ENCODE results near the gene SPOCK1. TPM values are rescaled to one million over a fixed set of nuclear protein-coding genes. Genes with fewer than 3 reads are reported as not detected.

Gene SPOCK1
- total RNA-seq, 4 donors from 2014 or later, result 1.1 to 6.4 (median 4.2) TPM; not detected in 1

GRCh38 chr5:137402436-137403187, 96.5 kb downstream of the SPOCK1 start:
- no peak overlapping the region for H3K27ac ChIP-seq
- DNase-seq, result no peak
- no peaks in the 10 kb centered on the region for H3K27me3 ChIP-seq
- H3K9me3 ChIP-seq, result no peaks in the 10 kb centered on the region
- H3K36me3 ChIP-seq, result no peaks in the 10 kb centered on the region
- no peak for TF ChIP-seq POLR2A (IDR thresholded peaks at IDR 0.05)
- no peak for TF ChIP-seq CTCF (IDR thresholded peaks at IDR 0.05)
- no peaks in the 10 kb centered on the region for H3K4me1 ChIP-seq
- H3K4me3 ChIP-seq, result no peak overlapping the region

DNA sequence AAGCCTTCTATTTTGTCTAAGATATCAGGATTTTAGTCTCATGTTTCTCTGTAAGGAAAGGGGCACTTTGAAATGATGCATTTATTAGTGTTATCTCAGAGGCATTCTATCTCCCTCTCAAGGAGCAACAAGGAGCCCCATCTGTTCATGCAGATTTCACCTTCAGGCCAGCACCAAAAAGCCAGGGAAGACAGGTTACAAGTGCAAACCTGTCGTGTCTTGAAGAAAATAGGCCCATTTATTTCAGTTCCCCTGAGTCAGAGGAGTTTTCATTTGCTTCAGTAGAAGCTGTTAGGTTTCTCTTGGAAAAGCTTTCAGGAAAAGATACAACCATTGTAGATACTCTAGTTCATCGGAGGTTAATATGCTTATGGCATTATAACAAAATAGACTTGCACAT, 97.2 kb downstream of the SPOCK1 start:
- Histone ChIP-seq H3K9me3 (no peaks in the 10 kb centered on the region), H3K36me3 (no peaks in the 10 kb centered on the region), H3K27ac (no peak overlapping the region), H3K4me3 (no peak overlapping the region), H3K4me1 (no peaks in the 10 kb centered on the region), H3K27me3 (no peaks in the 10 kb centered on the region)
- no peak for DNase-seq
- TF ChIP-seq POLR2A (IDR thresholded peaks at IDR 0.05), result no peak
- no peak for TF ChIP-seq CTCF (IDR thresholded peaks at IDR 0.05)

DNA sequence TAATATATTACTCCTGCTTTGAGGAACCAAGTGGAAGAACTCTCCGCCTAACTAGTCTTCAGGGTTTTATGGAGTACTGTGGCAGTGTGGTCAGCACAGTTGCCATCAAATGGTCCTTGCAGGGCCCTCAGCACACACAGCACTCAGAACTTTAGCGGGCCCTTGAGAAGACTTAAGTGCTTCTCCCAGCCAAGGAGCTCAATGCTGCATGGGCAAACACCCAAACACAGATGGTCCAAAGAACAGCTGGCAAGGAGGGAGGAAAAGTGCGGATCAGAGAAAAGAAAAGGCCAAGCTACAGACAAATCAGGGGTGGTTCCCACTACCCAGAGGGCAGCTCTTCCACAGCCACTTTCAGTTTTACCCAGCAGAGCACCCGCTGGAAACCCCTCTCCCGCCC, 98.6 kb downstream of the SPOCK1 start:
- no peak overlapping the region for H3K4me3 ChIP-seq
- H3K27me3 ChIP-seq, result no peaks in the 10 kb centered on the region
- no peak overlapping the region for H3K27ac ChIP-seq
- TF ChIP-seq POLR2A (IDR thresholded peaks at IDR 0.05) (no peak), CTCF (IDR thresholded peaks at IDR 0.05) (no peak)
- DNase-seq, result no peak
- no peaks in the 10 kb centered on the region for H3K9me3 ChIP-seq
- H3K4me1 ChIP-seq, result no peaks in the 10 kb centered on the region
- H3K36me3 ChIP-seq, result no peaks in the 10 kb centered on the region

- Histone ChIP-seq H3K9me3 (no peaks in the 10 kb centered on the region), H3K27me3 (no peaks in the 10 kb centered on the region), H3K36me3 (no peaks in the 10 kb centered on the region), H3K4me3 (no peak overlapping the region), H3K4me1 (no peaks in the 10 kb centered on the region), H3K27ac (no peak overlapping the region)
- DNase-seq, result no peak
- TF ChIP-seq CTCF (IDR thresholded peaks at IDR 0.05), result no peak
- no peak for TF ChIP-seq POLR2A (IDR thresholded peaks at IDR 0.05)
Measured at GRCh38 chr5:137399911-137400310, 99.2 kb downstream of the SPOCK1 start.

DNA sequence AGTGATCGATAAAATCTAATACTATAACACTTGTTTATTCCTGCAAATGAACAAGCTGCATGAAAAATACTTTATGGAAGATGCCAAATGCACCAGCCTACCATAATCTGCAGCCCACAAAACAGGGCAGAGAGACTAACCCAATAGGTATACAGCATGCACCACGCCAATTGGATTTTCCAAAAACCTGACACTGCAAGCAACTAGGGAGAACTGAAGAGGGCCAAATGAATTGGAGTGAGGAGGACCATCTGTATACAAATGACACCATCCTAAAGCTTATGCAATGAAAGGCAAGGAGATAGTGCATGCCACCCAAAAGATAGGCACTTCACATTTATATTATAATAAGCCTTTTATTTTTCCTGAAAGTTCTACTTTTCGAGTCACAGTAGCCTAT, 100.4 kb downstream of the SPOCK1 start:
- Histone ChIP-seq H3K27ac (no peak overlapping the region), H3K9me3 (no peaks in the 10 kb centered on the region), H3K36me3 (no peaks in the 10 kb centered on the region), H3K27me3 (no peaks in the 10 kb centered on the region), H3K4me1 (no peaks in the 10 kb centered on the region), H3K4me3 (no peak overlapping the region)
- no peak for TF ChIP-seq POLR2A (IDR thresholded peaks at IDR 0.05)
- TF ChIP-seq CTCF (IDR thresholded peaks at IDR 0.05), result no peak
- no peak for DNase-seq

Data from Peyer's patch (tissue), 4 donors.